Duodenal mucosa (tissue), 2 donors: ENCODE data around the gene TMEM37.

ENCODE experiments used
- H3K27ac ChIP-seq: one replicate; pipeline ENCODE4 v1.7.0; 2013; ENCODE audit warnings: low read depth, low read length
- H3K27me3 ChIP-seq, 2 donors: one replicate each; pipeline ENCODE4 v1.7.0; 2013; ENCODE audit warnings: low read length in 2 of 2, control low read depth in 1 of 2; ENCODE audit not compliant: insufficient read depth in 2 of 2, control insufficient read depth in 1 of 2
- H3K36me3 ChIP-seq, 2 donors: one replicate each; pipeline ENCODE4 v1.7.0; 2013; ENCODE audit warnings: low read length in 2 of 2, control low read depth in 1 of 2; ENCODE audit not compliant: insufficient read depth in 2 of 2, control insufficient read depth in 1 of 2
- H3K4me1 ChIP-seq, 2 donors: one replicate each; pipeline ENCODE4 v1.7.0; 2013; ENCODE audit warnings: low read length in 2 of 2, control low read depth in 1 of 2; ENCODE audit not compliant: insufficient read depth in 2 of 2, control insufficient read depth in 1 of 2
- H3K4me3 ChIP-seq, 2 donors: one replicate each; pipeline ENCODE4 v1.7.0; 2013; ENCODE audit warnings: low read length in 2 of 2, low read depth in 1 of 2
- H3K9ac ChIP-seq, 2 donors: one replicate each; pipeline ENCODE4 v1.7.0; 2013; ENCODE audit warnings: low read length in 2 of 2, low read depth in 1 of 2
- H3K9me3 ChIP-seq, 2 donors: one replicate each; pipeline ENCODE4 v1.7.0; 2013; ENCODE audit warnings: low read length in 2 of 2, control low read depth in 1 of 2; ENCODE audit not compliant: control insufficient read depth in 1 of 2

TMEM37 gene

DNA sequence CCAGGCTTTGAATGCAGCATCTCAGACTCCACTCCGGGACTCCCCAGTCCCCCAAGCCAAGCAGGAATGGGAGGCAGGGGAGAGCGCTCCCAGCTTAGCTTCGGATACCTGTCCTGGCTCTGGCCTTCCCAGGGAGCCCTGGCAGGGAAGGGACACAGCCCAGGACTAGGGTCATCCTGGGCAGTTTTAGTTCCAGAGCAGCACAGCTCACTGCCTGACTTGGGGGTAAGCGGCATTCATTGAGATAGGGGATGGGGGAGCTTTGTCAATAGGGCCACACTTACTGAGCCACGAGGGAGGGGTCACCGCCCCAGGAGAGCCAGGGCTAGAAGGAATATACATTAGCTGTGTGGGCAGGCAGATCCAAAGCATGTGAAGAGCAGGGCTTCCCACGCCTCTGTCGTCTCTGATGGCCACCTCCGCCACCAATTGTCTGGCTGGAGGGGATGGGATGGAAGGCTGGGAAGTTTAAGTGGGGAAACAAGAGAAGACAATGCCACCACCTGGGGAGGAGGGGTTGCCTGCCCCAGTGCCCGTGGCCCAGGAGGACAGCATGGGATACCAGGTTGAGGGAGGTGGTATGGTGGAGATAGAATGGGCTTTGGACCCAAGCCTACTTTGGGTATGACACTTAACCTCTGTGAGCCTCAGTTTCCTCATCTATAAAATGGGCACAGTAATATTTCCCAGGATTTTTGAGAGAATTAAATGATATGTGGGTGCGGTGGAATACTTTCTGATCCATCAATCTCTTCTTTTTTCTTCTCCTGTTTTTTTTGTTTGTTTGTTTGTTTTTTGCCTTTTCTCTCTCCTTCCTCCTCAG, 52.5 kb downstream of the TMEM37 start:
- Histone ChIP-seq H3K27me3 (no peaks in the 10 kb centered on the region), H3K36me3 (no peaks in the 10 kb centered on the region), H3K9me3 (no peaks in the 10 kb centered on the region), H3K4me3 (no peak overlapping the region), H3K4me1 (peaks cover 45 to 56% of the 10 kb centered on the region in 2 donors), H3K9ac (no peak overlapping the region), H3K27ac (no peak overlapping the region)

DNA sequence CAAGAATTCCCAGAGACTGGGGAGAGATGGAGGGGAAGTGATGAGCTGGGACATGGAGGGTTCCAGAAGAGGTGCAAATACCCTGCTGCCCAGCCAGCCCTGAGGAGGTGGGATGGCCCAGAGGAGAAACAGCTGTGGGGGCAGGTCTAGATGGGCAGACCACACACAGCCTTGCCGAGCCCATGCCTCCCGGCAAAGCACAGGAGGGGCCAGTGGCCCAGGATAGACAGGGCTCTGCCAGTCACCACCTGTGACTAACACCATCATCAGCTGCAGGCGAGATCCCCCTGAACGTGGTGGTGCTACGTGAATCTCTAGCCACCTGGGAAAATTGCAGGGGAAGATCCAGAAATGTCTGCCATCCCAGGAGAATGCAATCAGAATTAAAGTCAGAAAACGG, 53.2 kb downstream of the TMEM37 start:
- Histone ChIP-seq H3K36me3 (no peaks in the 10 kb centered on the region), H3K9ac (no peak overlapping the region), H3K4me1 (peaks cover 52 to 58% of the 10 kb centered on the region in 2 donors), H3K9me3 (no peaks in the 10 kb centered on the region), H3K27me3 (no peaks in the 10 kb centered on the region), H3K4me3 (no peak overlapping the region), H3K27ac (no peak overlapping the region)

DNA sequence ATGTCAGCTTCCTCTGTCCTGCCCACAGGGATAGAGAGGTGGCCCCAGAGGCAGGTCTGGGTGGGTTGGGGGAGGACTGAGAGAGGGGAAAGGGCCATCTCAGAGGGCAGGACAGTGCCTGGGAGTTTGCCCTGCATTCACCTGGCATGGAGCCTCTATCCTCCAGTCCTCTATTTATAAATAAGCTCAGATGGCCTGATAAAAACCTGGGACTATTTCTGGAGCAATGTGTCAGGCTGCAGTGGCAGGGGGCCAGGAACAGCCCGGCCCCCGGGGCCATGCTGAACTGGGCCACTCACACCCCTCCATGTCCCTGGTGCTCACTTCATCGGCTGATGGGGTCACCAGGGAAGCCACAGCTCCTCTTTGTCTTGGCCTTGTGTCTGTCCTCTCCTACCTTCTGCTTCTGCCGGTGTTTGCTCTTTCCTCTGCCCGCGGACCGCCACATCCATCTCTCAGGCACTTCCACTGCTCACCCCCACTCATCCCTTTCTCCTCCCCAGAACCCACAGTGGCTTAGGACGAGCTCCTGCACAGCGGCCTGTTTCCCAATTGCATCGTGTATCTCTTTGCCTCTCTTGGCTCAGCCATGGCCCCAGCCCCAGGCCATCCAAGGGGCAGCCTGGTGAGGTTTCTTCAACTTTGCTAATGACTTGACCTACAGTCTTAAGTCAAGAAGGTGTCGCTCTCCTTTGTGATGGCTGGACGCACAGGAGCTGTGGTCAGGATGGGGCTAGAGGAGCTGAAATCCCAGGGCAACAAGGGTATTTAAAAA, 53.9 kb downstream of the TMEM37 start:
- H3K27ac ChIP-seq = no peak overlapping the region
- no peaks in the 10 kb centered on the region for H3K36me3 ChIP-seq
- H3K9ac ChIP-seq = no peak overlapping the region
- no peak overlapping the region for H3K4me3 ChIP-seq
- H3K27me3 ChIP-seq = peaks cover 0 to under 1% of the 10 kb centered on the region in 2 donors
- peaks cover 57 to 65% of the 10 kb centered on the region in 2 donors for H3K4me1 ChIP-seq
- no peaks in the 10 kb centered on the region for H3K9me3 ChIP-seq

DNA sequence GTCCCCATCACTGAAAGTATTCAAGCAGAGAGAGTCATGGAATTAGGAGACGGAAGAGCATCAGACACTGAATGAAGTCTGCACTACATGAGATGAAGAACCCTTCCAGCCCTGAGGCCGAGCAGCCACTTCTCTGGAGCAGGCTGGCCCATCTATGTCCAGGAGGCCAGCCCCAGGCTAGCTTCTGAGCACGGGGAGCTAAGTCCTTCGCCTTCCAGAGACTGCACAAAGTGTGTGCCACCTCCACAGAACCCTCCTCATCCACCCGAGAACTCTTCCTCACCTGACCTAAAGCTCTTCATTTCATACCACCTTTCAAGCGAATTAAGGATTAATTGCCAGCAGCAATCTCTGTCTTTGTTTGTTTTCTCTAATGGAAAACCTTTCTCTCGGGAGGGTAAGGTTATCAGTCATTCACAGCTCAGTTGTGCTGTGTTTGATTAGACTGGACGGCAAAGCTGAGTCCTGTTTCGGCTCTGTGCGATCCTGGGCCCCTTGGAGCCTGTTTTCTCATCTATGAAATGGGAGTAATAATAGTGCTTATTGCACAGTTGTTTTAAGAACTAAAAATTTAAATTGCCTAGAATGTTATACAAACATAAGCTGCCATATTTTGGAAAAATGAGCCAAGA, 54.7 kb downstream of the TMEM37 start:
- Histone ChIP-seq H3K27ac (no peak overlapping the region), H3K9me3 (no peaks in the 10 kb centered on the region), H3K36me3 (no peaks in the 10 kb centered on the region), H3K4me3 (no peak overlapping the region), H3K9ac (peak overlapping the region in 1 of 2 donors; percentile 31), H3K4me1 (peaks cover 55 to 66% of the 10 kb centered on the region in 2 donors), H3K27me3 (peaks cover 0 to 3% of the 10 kb centered on the region in 2 donors)

DNA sequence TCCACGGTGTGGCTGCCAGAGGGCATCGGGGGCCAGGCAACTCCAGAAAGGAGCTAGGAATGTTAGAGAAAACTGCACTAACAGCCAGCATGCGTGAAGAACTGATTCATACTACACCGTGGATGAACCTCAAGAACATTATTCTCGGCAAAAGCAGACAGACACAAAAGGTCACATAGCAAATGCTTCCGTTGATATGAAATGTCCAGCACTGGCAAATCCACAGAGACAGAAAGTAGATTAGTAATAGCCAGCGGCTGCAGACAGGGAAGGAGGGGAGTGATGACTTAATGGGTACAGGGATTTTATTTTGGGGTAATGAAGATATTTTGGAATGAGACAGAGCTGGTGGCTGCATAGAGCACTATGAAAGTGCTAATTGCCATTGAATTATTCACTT, 55.2 kb downstream of the TMEM37 start:
- Histone ChIP-seq H3K9me3 (no peaks in the 10 kb centered on the region), H3K4me3 (no peak overlapping the region), H3K27ac (no peak overlapping the region), H3K4me1 (peaks cover 52 to 62% of the 10 kb centered on the region in 2 donors), H3K9ac (peak overlapping the region; percentile 33 to 56), H3K36me3 (no peaks in the 10 kb centered on the region), H3K27me3 (peaks cover 0 to 3% of the 10 kb centered on the region in 2 donors)

DNA sequence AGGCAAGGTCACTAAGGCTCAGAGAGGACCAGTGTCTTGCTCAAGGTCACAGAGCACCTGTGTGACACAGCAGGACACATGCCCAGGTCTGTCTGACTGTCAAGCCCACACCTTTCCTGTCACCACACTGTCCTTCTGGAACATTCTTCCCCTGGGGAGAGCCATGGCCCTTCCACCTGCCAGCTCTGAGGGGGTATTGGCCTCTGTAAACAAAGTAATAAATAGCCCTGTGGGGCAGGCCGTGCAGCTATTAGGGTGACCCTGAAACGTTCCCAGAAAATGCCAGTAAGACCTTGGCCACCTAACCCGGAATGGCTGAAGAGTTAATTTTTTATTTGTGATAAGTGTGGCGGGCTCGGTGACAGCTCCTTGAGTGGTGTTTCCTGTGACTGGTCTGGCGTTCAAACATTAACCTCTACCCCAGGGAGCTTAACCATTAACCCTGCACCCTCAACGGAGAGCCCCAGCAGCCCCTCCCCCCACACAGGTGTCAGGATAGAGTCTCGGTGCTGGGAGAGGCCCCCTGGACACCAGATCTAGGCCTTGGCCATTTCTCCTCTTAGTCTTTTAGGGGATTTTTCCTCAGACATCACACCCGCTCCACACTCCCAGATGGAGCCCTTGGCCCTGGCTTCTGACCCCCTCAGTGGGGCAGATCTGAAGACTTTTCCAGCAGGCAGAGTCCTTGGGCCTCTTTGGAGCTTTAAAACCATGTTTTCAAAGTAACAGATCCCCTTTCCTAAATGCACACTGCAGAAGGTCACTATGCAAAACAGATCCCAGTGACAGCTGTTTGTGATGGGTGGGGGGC, 56.0 kb downstream of the TMEM37 start:
- peaks cover 0 to 3% of the 10 kb centered on the region in 2 donors for H3K27me3 ChIP-seq
- peak overlapping the region; percentile 54 to 56 for H3K9ac ChIP-seq
- H3K4me1 ChIP-seq = peaks cover 55 to 68% of the 10 kb centered on the region in 2 donors
- peak overlapping the region in 1 of 2 donors; percentile 15 for H3K4me3 ChIP-seq
- H3K27ac ChIP-seq = peak overlapping the region; percentile 74
- H3K36me3 ChIP-seq = no peaks in the 10 kb centered on the region
- H3K9me3 ChIP-seq = no peaks in the 10 kb centered on the region
